ENCODE data around the gene HDAC4.
"Not testable (repeated sequence)": the region's sequence is repeated elsewhere in the genome, so short reads cannot be mapped to it uniquely, and the experiment has no call there.

HDAC4 gene

GRCh38 chr2:239400596-239401066, at the start of gene HDAC4:
Gene HDAC4 (minus strand): TSS chr2:239401020. CDS start chr2:239352699, 48,321 bp downstream.
- no peak for DNase-seq (ENCODE audit: low read depth in 2 of 2)

GRCh38 chr2:239449468-239449867, 48.6 kb upstream of the HDAC4 start:
- DNase-seq (ENCODE audit: low read depth in 2 of 2) = not testable (repeated sequence)

GRCh38 chr2:239445771-239446524, 45.1 kb upstream of the HDAC4 start:
- no peak for DNase-seq (ENCODE audit: low read depth in 2 of 2)

GRCh38 chr2:239444626-239445577, 44.1 kb upstream of the HDAC4 start:
- no peak for DNase-seq (ENCODE audit: low read depth in 2 of 2)

DNA sequence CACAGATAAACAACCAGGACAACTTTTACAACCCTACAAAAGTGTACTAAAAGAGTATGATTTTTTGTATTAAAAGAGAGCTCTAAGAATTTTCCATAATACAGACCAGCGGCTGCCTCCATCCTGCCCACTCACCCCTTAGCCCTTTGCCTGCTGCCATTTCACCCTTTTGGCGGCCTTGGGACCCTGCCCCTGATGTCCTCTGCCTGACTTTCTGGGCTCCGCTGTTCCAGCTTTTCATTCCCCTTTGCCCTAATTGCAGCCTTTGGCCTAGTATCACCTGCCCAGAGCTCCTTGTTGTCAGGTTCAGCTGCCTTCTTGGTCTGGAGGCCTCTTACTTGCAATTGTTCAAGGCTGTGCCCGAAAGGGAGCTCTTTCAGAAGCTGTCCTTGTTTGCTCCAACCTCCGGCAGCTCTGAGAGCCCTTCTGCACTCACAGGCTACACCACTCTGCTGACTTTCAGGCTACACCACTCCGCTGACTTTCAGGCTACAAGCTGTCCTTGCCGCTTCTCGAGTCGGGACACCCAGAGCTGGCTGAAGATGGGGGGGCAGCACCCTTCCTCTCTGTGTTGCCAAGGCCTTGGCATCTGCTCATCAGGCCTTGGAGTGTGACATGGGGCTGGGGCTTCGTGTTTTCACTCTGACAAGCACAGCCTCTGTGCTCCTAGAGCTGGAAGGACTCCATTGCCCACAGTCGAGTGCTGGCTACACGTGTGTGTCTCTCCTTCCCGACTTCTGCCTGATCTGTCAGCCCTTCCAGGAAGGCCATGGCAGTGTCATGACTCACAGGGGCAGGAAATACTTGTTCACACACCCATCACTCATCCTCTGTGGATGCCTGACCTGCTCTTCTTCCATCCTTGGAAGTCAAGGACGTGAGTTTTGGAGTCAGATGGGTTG, 43.1 kb upstream of the HDAC4 start:
- DNase-seq (ENCODE audit: low read depth in 2 of 2) = no peak

GRCh38 chr2:239443102-239443620, 42.3 kb upstream of the HDAC4 start:
- no peak for DNase-seq (ENCODE audit: low read depth in 2 of 2)

- DNase-seq (ENCODE audit: low read depth in 2 of 2) = no peak
Observed at GRCh38 chr2:239442192-239442591, 41.4 kb upstream of the HDAC4 start.

- DNase-seq (ENCODE audit: low read depth in 2 of 2) = no peak
Observed at GRCh38 chr2:239441261-239442078, 40.6 kb upstream of the HDAC4 start.

GRCh38 chr2:239440511-239440959, 39.7 kb upstream of the HDAC4 start:
- no peak for DNase-seq (ENCODE audit: low read depth in 2 of 2)

GRCh38 chr2:239439754-239440315, 39.0 kb upstream of the HDAC4 start:
- DNase-seq (ENCODE audit: low read depth in 2 of 2) = no peak

GRCh38 chr2:239438995-239439753, 38.4 kb upstream of the HDAC4 start:
- DNase-seq (ENCODE audit: low read depth in 2 of 2) = no peak

DNA sequence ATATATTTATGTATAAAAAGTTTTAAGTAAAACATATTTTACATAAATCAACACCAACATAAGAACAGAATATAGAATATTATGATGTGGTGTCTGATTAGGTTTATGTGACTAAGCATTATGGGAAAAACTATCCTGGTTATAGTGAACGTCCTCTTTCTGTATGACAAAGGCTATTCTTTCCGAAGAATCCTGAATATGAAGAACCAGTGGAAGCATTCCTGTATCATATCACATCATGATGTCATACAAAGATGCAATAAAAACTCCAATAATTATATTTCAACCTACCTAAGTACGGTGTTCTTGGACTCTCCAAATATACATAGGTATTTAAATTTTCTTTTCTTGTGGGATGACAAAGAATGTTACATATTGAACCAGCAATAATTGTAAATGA, 37.5 kb upstream of the HDAC4 start:
- no peak for DNase-seq (ENCODE audit: low read depth in 2 of 2)

GRCh38 chr2:239436669-239437335, 36.0 kb upstream of the HDAC4 start:
- no peak for DNase-seq (ENCODE audit: low read depth in 2 of 2)

- DNase-seq (ENCODE audit: low read depth in 2 of 2) = no peak
Observed at GRCh38 chr2:239436076-239436475, 35.3 kb upstream of the HDAC4 start.

DNA sequence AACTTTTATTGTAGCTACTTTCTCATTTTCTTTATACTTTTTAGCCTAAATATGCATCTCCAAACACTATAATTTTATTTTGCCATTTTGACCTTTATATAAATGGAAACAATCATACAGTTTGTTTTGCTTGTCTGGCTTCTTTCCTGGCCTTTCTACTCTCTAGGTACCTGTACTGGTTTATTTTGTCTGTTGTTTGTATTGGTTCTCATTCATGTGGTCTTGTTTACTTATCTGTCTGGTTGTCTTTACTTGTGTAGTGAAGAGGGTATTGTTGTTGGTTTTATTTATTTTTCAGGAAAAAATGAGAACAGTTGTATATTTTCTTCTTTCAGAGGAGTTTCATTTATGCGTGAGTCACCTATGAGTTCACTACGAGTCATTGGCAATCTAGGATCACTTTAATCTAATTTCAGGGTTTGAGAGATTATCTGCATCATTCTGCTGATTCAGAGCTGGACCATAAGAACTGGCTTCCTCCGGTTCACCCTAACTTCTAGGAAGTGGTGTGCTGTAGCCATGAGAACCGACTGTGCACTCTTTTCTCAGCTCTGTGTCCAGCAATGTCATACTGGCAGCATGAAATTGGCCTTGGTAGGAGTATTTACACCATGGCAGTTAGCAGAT, 33.1 kb upstream of the HDAC4 start:
- DNase-seq (ENCODE audit: low read depth in 2 of 2) = no peak

DNA sequence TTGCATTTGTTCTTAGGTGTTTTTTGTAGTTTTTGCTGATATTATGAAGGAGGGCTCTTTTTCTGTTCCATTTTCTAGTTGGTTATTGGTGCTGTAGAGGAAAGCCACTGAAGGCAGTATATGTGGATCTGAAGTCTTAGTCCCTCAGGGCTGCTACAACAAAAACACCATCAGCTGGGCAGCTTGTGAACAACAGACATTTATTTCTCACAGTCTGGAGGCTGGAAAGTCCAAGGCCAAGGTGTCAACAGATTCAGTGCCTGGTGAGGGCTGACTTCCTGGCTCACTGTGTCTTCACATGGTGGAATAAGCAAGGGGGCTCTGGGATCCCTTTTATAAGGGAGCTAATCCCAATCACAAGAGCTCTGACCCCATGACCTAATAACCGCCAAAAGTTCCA, 31.4 kb upstream of the HDAC4 start:
- DNase-seq (ENCODE audit: low read depth in 2 of 2) = no peak

- DNase-seq (ENCODE audit: low read depth in 2 of 2) = no peak
Observed at GRCh38 chr2:239431536-239431935, 30.7 kb upstream of the HDAC4 start.
